Measurements from ENCODE around the gene KCNT2.
"Not testable (repeated sequence)": the region's sequence is repeated elsewhere in the genome, so short reads cannot be mapped to it uniquely, and the experiment has no call there.

GRCh38 chr1:196504224-196504623, 104.0 kb downstream of the KCNT2 start:
- TF ChIP-seq, protein P1, sequence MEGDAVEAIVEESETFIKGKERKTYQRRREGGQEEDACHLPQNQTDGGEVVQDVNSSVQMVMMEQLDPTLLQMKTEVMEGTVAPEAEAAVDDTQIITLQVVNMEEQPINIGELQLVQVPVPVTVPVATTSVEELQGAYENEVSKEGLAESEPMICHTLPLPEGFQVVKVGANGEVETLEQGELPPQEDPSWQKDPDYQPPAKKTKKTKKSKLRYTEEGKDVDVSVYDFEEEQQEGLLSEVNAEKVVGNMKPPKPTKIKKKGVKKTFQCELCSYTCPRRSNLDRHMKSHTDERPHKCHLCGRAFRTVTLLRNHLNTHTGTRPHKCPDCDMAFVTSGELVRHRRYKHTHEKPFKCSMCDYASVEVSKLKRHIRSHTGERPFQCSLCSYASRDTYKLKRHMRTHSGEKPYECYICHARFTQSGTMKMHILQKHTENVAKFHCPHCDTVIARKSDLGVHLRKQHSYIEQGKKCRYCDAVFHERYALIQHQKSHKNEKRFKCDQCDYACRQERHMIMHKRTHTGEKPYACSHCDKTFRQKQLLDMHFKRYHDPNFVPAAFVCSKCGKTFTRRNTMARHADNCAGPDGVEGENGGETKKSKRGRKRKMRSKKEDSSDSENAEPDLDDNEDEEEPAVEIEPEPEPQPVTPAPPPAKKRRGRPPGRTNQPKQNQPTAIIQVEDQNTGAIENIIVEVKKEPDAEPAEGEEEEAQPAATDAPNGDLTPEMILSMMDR (IDR thresholded peaks at IDR 0.05): not testable (repeated sequence)
- TF ChIP-seq POLR2A (IDR thresholded peaks at IDR 0.05): not testable (repeated sequence)

Measured in thyroid gland (tissue), 4 donors.